IMR-90 (cell line): Measurements from ENCODE around the gene SLC49A4.

Experiments
- CEBPB ChIP-seq: IDR thresholded peaks from 2 replicates; pipeline ENCODE4 v1.6.1; 2012; ENCODE audit warnings: low read depth, low read length, improper control_type of control experiment
- CHD1 ChIP-seq: IDR thresholded peaks from 2 replicates; pipeline ENCODE4 v1.6.1; 2012; ENCODE audit warnings: low read depth, low read length, improper control_type of control experiment
- NFE2L2 ChIP-seq: fragments of 150-350 bp; IDR thresholded peaks from 2 replicates; pipeline ENCODE4 v1.6.1; 2016; ENCODE audit warnings: low read depth, mild to moderate bottlenecking, low read length
- POLR2A ChIP-seq: IDR thresholded peaks from 2 replicates; pipeline ENCODE4 v1.6.1; 2012; ENCODE audit warnings: mild to moderate bottlenecking, low read depth, low read length
- RAD21 ChIP-seq: IDR thresholded peaks from 2 replicates; pipeline ENCODE4 v1.6.1; 2012; ENCODE audit warnings: low read length, improper control_type of control experiment
- RFX5 ChIP-seq: IDR thresholded peaks from 2 replicates; pipeline ENCODE4 v1.8.0; 2012; ENCODE audit warnings: low read depth, mild to moderate bottlenecking, low read length, moderate library complexity
- SMC3 ChIP-seq: fragments of 150-350 bp; IDR thresholded peaks from 2 replicates; pipeline ENCODE4 v1.6.1; 2016; ENCODE audit warnings: low read depth, mild to moderate bottlenecking, antibody characterized with exemption, low read length, moderate library complexity
- TF ChIP-seq, protein P1 (sequence below): conservative IDR thresholded peaks from 2 replicates; pipeline ENCODE4 v1.5.1; 2012; ENCODE audit warnings: mild to moderate bottlenecking, low read depth, low read length, improper control_type of control experiment
- TF ChIP-seq, protein P2 (sequence below): fragments of 150-350 bp; IDR thresholded peaks from 2 replicates; pipeline ENCODE4 v1.6.1; 2016; ENCODE audit warnings: low read depth, mild to moderate bottlenecking, low read length, moderate library complexity, borderline replicate concordance
- TF ChIP-seq, protein P3 (sequence below): fragments of 150-350 bp; IDR thresholded peaks from 2 replicates; pipeline ENCODE4 v1.6.1; 2017; ENCODE audit warnings: mild to moderate bottlenecking, antibody characterized with exemption, low read length, low read depth

GRCh38 chr3:122893282-122893681, 98.4 kb downstream of the SLC49A4 start:
- TF ChIP-seq, protein P1, sequence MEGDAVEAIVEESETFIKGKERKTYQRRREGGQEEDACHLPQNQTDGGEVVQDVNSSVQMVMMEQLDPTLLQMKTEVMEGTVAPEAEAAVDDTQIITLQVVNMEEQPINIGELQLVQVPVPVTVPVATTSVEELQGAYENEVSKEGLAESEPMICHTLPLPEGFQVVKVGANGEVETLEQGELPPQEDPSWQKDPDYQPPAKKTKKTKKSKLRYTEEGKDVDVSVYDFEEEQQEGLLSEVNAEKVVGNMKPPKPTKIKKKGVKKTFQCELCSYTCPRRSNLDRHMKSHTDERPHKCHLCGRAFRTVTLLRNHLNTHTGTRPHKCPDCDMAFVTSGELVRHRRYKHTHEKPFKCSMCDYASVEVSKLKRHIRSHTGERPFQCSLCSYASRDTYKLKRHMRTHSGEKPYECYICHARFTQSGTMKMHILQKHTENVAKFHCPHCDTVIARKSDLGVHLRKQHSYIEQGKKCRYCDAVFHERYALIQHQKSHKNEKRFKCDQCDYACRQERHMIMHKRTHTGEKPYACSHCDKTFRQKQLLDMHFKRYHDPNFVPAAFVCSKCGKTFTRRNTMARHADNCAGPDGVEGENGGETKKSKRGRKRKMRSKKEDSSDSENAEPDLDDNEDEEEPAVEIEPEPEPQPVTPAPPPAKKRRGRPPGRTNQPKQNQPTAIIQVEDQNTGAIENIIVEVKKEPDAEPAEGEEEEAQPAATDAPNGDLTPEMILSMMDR, result no peak
- TF ChIP-seq SMC3, result no peak
- TF ChIP-seq, protein P2, sequence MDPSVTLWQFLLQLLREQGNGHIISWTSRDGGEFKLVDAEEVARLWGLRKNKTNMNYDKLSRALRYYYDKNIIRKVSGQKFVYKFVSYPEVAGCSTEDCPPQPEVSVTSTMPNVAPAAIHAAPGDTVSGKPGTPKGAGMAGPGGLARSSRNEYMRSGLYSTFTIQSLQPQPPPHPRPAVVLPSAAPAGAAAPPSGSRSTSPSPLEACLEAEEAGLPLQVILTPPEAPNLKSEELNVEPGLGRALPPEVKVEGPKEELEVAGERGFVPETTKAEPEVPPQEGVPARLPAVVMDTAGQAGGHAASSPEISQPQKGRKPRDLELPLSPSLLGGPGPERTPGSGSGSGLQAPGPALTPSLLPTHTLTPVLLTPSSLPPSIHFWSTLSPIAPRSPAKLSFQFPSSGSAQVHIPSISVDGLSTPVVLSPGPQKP, result no peak
- no peak for TF ChIP-seq CEBPB
- TF ChIP-seq, protein P3, sequence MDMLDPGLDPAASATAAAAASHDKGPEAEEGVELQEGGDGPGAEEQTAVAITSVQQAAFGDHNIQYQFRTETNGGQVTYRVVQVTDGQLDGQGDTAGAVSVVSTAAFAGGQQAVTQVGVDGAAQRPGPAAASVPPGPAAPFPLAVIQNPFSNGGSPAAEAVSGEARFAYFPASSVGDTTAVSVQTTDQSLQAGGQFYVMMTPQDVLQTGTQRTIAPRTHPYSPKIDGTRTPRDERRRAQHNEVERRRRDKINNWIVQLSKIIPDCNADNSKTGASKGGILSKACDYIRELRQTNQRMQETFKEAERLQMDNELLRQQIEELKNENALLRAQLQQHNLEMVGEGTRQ, result no peak
- no peak for TF ChIP-seq POLR2A
- no peak for TF ChIP-seq RAD21
- TF ChIP-seq CHD1, result no peak
- TF ChIP-seq RFX5, result no peak
- TF ChIP-seq NFE2L2, result no peak
